Skeletal muscle cell (primary cell): ENCODE measurements around the gene PPP1R3F.
"Not testable (repeated sequence)": the region's sequence is repeated elsewhere in the genome, so short reads cannot be mapped to it uniquely, and the experiment has no call there.

Experiments
- DNase-seq: peaks from one replicate; pipeline ENCODE4 v3.0.0-alpha.2; 2010; ENCODE audit warnings: low read depth
- H3K4me3 ChIP-seq: 2 replicates; pipeline ENCODE4 v1.5.1; 2011; ENCODE audit warnings: low read depth, mild to moderate bottlenecking, control low read depth, low read length, moderate library complexity

Gene PPP1R3F

GRCh38 chrX:49300703-49301102 is 31.1 kb downstream of the PPP1R3F start:
- no peak for DNase-seq
- no peak overlapping the region for H3K4me3 ChIP-seq

- DNase-seq = no peak
- no peak within 1 kb of the TSS for H3K4me3 ChIP-seq
Measured at GRCh38 chrX:49303346-49303745, 33.8 kb downstream of the PPP1R3F start, which contains the start of gene GAGE10. Gene GAGE10, plus strand, starts transcription at chrX:49303646. Its CDS starts 1,214 bp downstream, at chrX:49304860.

- not testable (repeated sequence) for DNase-seq, H3K4me3 ChIP-seq
Measured at GRCh38 chrX:49307775-49308174, 38.2 kb downstream of the PPP1R3F start.

GRCh38 chrX:49308604-49309269 is 39.1 kb downstream of the PPP1R3F start:
- H3K4me3 ChIP-seq = peak overlapping the region; percentile 21
- no peak for DNase-seq

GRCh38 chrX:49309401-49309981 is 39.9 kb downstream of the PPP1R3F start:
- no peak for DNase-seq
- peak overlapping the region; percentile 21 for H3K4me3 ChIP-seq

- DNase-seq = no peak
- no peak overlapping the region for H3K4me3 ChIP-seq
Measured at GRCh38 chrX:49310371-49310770, 40.8 kb downstream of the PPP1R3F start.

- no peak for DNase-seq
- H3K4me3 ChIP-seq = no peak overlapping the region
Measured at GRCh38 chrX:49312176-49312575, 42.6 kb downstream of the PPP1R3F start.

- DNase-seq = no peak
- H3K4me3 ChIP-seq = no peak overlapping the region
Measured at GRCh38 chrX:49316085-49316484, 46.5 kb downstream of the PPP1R3F start.

GRCh38 chrX:49321737-49322136 is 52.1 kb downstream of the PPP1R3F start, which contains the start of gene GAGE12J:
Gene GAGE12J, plus strand, starts transcription at chrX:49322037. Its CDS starts 1,157 bp downstream, at chrX:49323194.
- H3K4me3 ChIP-seq, DNase-seq: not testable (repeated sequence)

- not testable (repeated sequence) for DNase-seq, H3K4me3 ChIP-seq
Measured at GRCh38 chrX:49322266-49322665, 52.7 kb downstream of the PPP1R3F start.

- not testable (repeated sequence) for H3K4me3 ChIP-seq, DNase-seq
Measured at GRCh38 chrX:49323735-49324134, 54.1 kb downstream of the PPP1R3F start.

GRCh38 chrX:49330421-49330820 is 60.8 kb downstream of the PPP1R3F start:
- not testable (repeated sequence) for DNase-seq, H3K4me3 ChIP-seq

- not testable (repeated sequence) for H3K4me3 ChIP-seq, DNase-seq
Measured at GRCh38 chrX:49331282-49331681, 61.7 kb downstream of the PPP1R3F start, which contains the start of gene GAGE13. Gene GAGE13, plus strand, starts transcription at chrX:49331582. Its CDS starts 1,156 bp downstream, at chrX:49332738.

GRCh38 chrX:49331841-49332240 is 62.2 kb downstream of the PPP1R3F start:
- not testable (repeated sequence) for DNase-seq, H3K4me3 ChIP-seq
